Activated CD8-positive, alpha-beta T cell treated with anti-CD3 and anti-CD28 coated beads for 36 hours (primary cell): ENCODE results near the gene HSD11B2. TPM values are rescaled to one million over a fixed set of nuclear protein-coding genes. Genes with fewer than 3 reads are reported as not detected.

Experiments used
- ATAC-seq: fragments of 200-7000 bp; cut with Tn5 transposase; one replicate; pipeline ENCODE4 v1.10.0; 2021; ENCODE audit warnings: mild to moderate bottlenecking, moderate library complexity
- CTCF ChIA-PET: fragments of 350-600 bp; sonication (Branson Sonifier 250); formaldehyde crosslinking; loops from one replicate; lab custom pipeline; 2021; ENCODE audit warnings: antibody characterized with exemption; lab: Charles Lee
- POLR2A ChIA-PET: fragments of 350-600 bp; sonication (Branson Sonifier 250); formaldehyde crosslinking; loops from one replicate; lab custom pipeline; 2021; ENCODE audit warnings: antibody characterized with exemption; lab: Charles Lee
- DNase-seq: peaks from one replicate; pipeline ENCODE4 v3.0.0-alpha.2; 2020
- H3K27ac Mint-ChIP-seq: one replicate; pipeline ENCODE4 v1.8.0; 2021; ENCODE audit warnings: mild to moderate bottlenecking, mixed read lengths
- H3K27me3 Mint-ChIP-seq: one replicate; pipeline ENCODE4 v1.8.0; 2021; ENCODE audit warnings: mixed read lengths
- H3K36me3 Mint-ChIP-seq: one replicate; pipeline ENCODE4 v1.8.0; 2021; ENCODE audit warnings: low read depth, mixed read lengths
- H3K4me1 Mint-ChIP-seq: one replicate; pipeline ENCODE4 v1.8.0; 2021; ENCODE audit warnings: low read depth, mixed read lengths
- H3K4me3 Mint-ChIP-seq: one replicate; pipeline ENCODE4 v1.8.0; 2021; ENCODE audit warnings: mild to moderate bottlenecking, moderate library complexity, mixed read lengths
- H3K9me3 Mint-ChIP-seq: one replicate; pipeline ENCODE4 v1.8.0; 2021; ENCODE audit warnings: mixed read lengths
- intact Hi-C: fragments of 100-400 bp; cut with micrococcal nuclease; formaldehyde crosslinking; loops from one replicate; pipeline ENCODE4 v1.10.0; 2022
- total RNA-seq, 2 experiments: library from RNA; stranded (reverse); gene quantifications; one replicate each; pipeline ENCODE4 v1.2.3, GENCODE V29; 2021
- TF ChIP-seq, protein P1 (sequence below): fragments of 200-600 bp; IDR thresholded peaks from one replicate; pipeline ENCODE4 v1.8.0; 2022; ENCODE audit warnings: antibody characterized with exemption, mild to moderate bottlenecking

Gene HSD11B2
- total RNA-seq, 2 experiments from 2014 or later: 1.6 to 2.3 TPM

DNA sequence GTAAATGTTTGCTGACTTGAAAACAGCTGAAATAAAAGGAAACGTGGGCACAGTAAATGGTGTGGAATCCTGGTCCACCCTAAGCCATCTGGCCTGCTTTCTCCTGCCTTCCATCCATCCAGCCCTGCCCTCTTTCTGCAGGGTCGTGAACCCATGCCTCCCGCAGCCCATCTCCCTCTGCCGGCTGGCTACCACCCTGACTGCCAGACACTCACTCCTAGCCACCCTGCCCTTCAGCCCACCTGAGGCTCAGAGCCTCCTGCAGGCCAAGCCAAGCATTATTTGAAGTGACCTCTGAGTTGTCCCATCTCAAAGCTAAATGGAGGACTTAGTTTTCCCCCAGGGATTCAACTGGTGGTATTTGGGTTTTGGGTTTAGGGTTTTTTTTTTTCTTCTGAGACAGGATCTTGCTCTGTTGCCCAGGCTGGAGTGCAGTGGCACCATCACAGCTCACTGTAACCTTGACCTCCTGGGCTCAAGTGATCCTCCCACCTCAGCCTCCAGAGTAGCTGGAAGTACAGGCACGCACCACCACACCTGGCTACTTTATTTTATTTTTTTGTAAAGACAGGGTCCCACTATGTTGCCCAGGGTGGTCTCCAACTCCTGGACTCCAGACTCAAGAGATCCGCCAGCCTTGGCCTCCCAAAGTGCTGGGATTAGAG is 23.0 kb upstream of the HSD11B2 start:
- Mint-ChIP-seq H3K36me3 (no peaks in the 10 kb centered on the region), H3K27ac (no peak overlapping the region), H3K4me3 (no peak overlapping the region), H3K9me3 (no peaks in the 10 kb centered on the region), H3K4me1 (no peaks in the 10 kb centered on the region), H3K27me3 (peaks cover 3% of the 10 kb centered on the region)
- ChIA-PET POLR2A (interaction anchor here (1.4 kb wide), 1 partner anchor 23 kb away, joined by 3 read pairs; the partner anchor contains the start of gene HSD11B2), CTCF (interaction anchor here (1.1 to 1.8 kb wide), 4 partner anchors 8 to 61 kb away, joined by 3 to 8 read pairs (median 4); no protein-coding TSS in a partner anchor)
- TF ChIP-seq, protein P1, sequence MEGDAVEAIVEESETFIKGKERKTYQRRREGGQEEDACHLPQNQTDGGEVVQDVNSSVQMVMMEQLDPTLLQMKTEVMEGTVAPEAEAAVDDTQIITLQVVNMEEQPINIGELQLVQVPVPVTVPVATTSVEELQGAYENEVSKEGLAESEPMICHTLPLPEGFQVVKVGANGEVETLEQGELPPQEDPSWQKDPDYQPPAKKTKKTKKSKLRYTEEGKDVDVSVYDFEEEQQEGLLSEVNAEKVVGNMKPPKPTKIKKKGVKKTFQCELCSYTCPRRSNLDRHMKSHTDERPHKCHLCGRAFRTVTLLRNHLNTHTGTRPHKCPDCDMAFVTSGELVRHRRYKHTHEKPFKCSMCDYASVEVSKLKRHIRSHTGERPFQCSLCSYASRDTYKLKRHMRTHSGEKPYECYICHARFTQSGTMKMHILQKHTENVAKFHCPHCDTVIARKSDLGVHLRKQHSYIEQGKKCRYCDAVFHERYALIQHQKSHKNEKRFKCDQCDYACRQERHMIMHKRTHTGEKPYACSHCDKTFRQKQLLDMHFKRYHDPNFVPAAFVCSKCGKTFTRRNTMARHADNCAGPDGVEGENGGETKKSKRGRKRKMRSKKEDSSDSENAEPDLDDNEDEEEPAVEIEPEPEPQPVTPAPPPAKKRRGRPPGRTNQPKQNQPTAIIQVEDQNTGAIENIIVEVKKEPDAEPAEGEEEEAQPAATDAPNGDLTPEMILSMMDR: no peak
- DNase-seq (no peak), ATAC-seq (no peak)
- intact Hi-C loops: no loop called here

DNA sequence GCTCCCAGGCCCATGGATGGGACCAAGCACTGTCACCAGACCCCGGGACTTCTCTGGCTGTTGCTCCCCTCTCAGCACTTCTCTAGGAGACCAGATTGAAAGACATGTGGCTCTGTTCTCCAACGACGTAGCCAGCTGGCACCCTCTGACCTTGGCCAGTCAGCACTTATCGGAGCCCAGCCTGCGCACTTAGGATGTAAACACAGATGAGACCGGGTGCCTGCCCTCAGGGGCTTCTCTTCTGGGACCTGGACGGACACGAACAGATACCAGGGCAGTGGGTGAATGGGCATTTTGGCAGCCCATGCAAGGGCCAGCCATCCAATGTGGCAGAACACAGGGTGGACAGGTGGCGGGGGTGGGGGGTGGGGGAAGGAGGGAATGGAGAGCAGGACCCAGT is 21.3 kb upstream of the HSD11B2 start:
- Mint-ChIP-seq H3K27ac (no peak overlapping the region), H3K27me3 (peaks cover 9% of the 10 kb centered on the region), H3K4me1 (no peaks in the 10 kb centered on the region), H3K36me3 (no peaks in the 10 kb centered on the region), H3K9me3 (no peaks in the 10 kb centered on the region), H3K4me3 (no peak overlapping the region)
- ChIA-PET CTCF (interaction anchor here (1.5 kb wide), 1 partner anchor 14 kb away, joined by 4 read pairs; no protein-coding TSS in a partner anchor), POLR2A (no interaction called here)
- DNase-seq (no peak), ATAC-seq (no peak)
- intact Hi-C loops: no loop called here
- TF ChIP-seq, protein P1: no peak

GRCh38 chr16:67411339-67411738 is 19.6 kb upstream of the HSD11B2 start:
- Mint-ChIP-seq H3K27ac (no peak overlapping the region), H3K4me3 (no peak overlapping the region), H3K36me3 (no peaks in the 10 kb centered on the region), H3K27me3 (peaks cover 13% of the 10 kb centered on the region), H3K9me3 (no peaks in the 10 kb centered on the region), H3K4me1 (peaks cover 2% of the 10 kb centered on the region)
- DNase-seq (no peak), ATAC-seq (no peak)
- CTCF ChIA-PET: interaction anchor here (4.2 kb wide), 1 partner anchor 17 kb away, joined by 22 read pairs; no protein-coding TSS in a partner anchor
- TF ChIP-seq, protein P1: no peak
- POLR2A ChIA-PET: no interaction called here
- intact Hi-C loops: no loop called here

DNA sequence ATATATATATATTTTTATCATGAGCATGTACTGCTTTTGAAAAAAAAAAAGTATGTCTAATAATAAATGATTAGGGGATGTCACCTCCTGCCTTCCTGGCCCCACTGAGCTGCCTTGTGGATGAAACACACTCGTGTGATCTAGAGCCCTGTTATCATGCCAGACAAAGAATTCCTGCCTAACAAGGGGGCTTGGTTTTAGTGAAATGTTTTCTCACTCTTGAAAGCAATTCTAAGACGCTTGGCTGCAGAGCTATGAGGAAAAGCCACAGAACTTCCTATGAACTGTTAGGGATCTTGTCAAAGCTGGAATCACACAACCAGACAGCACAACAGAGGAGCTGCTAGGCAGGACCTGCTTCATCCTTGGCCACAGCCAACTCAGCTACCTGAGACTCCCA is 18.6 kb upstream of the HSD11B2 start:
- Mint-ChIP-seq H3K4me3 (no peak overlapping the region), H3K27me3 (peaks cover 19% of the 10 kb centered on the region), H3K36me3 (no peaks in the 10 kb centered on the region), H3K4me1 (peaks cover 5% of the 10 kb centered on the region), H3K9me3 (no peaks in the 10 kb centered on the region), H3K27ac (no peak overlapping the region)
- CTCF ChIA-PET: interaction anchor here (0.8 to 4.2 kb wide), 4 partner anchors 10 to 86 kb away, joined by 3 to 22 read pairs (median 4); partner anchors contain the start of genes KCTD19 and LRRC36
- TF ChIP-seq, protein P1: no peak
- DNase-seq: no peak
- POLR2A ChIA-PET: interaction anchor here (0.6 to 0.8 kb wide), 3 partner anchors 18 to 130 kb away, joined by 3 read pairs; no protein-coding TSS in a partner anchor
- ATAC-seq: no peak
- intact Hi-C loops: no loop called here
